Fibroblast of the aortic adventitia (primary cell): ENCODE measurements around the gene SIVA1. TPM values are rescaled to one million over a fixed set of nuclear protein-coding genes. Genes with fewer than 3 reads are reported as not detected.

ENCODE experiments used
- DNase-seq: peaks from one replicate; pipeline ENCODE4 v3.0.0-alpha.2; 2010; ENCODE audit warnings: low read depth
- H3K4me3 ChIP-seq: 2 replicates; pipeline ENCODE4 v1.5.1; 2011; ENCODE audit warnings: low read depth, mild to moderate bottlenecking, control low read depth, low read length, moderate library complexity
- CTCF ChIP-seq: IDR thresholded peaks from 2 replicates; pipeline ENCODE4 v1.5.1; 2011; ENCODE audit warnings: mild to moderate bottlenecking, low read length, control low read depth, inconsistent platforms; ENCODE audit not compliant: insufficient read depth
- total RNA-seq: library from RNA; depleted of rRNA; stranded (reverse); fragments of >200 nt; gene quantifications from 2 replicates; pipeline ENCODE4 v1.2.3, GENCODE V29; 2012; ENCODE audit warnings: low replicate concordance

Gene SIVA1
- total RNA-seq, 1 donor: 87.3 TPM

- no peak for TF ChIP-seq CTCF
- no peak for DNase-seq
These were observed 38.5 kb downstream of the SIVA1 start for GRCh38 chr14:104791425-104791824.

GRCh38 chr14:104792101-104792884 lies 39.3 kb downstream of the SIVA1 start:
- DNase-seq: no peak
- H3K4me3 ChIP-seq: no peak overlapping the region
- TF ChIP-seq CTCF: no peak

More at GRCh38 chr14:104791425-104791824, 38.5 kb downstream of the SIVA1 start:
- H3K4me3 ChIP-seq: no peak overlapping the region

- peak overlapping the region; percentile 82 for H3K4me3 ChIP-seq
- no peak for DNase-seq
- no peak for TF ChIP-seq CTCF
These were observed 40.2 kb downstream of the SIVA1 start for GRCh38 chr14:104792945-104793702.

- no peak for TF ChIP-seq CTCF
- H3K4me3 ChIP-seq: peak overlapping the region; percentile 82
- DNase-seq: no peak
These were observed 40.7 kb downstream of the SIVA1 start for GRCh38 chr14:104793703-104793959.

- DNase-seq: peak; percentile 58
- peak overlapping the region; percentile 82 for H3K4me3 ChIP-seq
- no peak for TF ChIP-seq CTCF
These were observed 41.2 kb downstream of the SIVA1 start for GRCh38 chr14:104794099-104794498.

GRCh38 chr14:104794631-104794992 lies 41.7 kb downstream of the SIVA1 start:
- no peak for TF ChIP-seq CTCF
- H3K4me3 ChIP-seq: peak overlapping the region; percentile 82
- DNase-seq: peak; percentile 22
